ENCODE data around the gene FRMPD2.

DNA sequence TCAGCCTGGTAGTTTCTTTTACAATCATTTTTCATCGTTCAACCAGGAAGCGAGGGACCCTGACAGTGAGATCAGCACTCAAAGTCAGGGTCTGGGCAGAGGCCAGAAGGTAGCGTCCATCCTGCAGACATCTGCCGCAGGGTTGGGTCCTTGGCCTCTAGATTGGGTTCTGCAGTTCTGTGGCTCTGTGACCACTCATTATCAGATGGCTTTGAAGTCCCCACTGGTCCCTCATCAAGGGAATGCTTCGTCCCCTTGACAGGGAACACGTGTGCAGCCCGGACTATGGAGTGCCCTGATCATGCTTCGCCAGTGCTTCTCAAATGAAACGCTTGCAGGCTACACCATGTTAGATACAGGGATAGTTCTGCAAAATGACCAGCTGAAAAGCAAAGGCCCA is 64.1 kb downstream of the FRMPD2 start:
- no peak for TF ChIP-seq EZH2 (IDR thresholded peaks at IDR 0.05; ENCODE audit: borderline replicate concordance, insufficient read depth, low read length, poor library complexity, severe bottlenecking)
- TF ChIP-seq, protein P1, sequence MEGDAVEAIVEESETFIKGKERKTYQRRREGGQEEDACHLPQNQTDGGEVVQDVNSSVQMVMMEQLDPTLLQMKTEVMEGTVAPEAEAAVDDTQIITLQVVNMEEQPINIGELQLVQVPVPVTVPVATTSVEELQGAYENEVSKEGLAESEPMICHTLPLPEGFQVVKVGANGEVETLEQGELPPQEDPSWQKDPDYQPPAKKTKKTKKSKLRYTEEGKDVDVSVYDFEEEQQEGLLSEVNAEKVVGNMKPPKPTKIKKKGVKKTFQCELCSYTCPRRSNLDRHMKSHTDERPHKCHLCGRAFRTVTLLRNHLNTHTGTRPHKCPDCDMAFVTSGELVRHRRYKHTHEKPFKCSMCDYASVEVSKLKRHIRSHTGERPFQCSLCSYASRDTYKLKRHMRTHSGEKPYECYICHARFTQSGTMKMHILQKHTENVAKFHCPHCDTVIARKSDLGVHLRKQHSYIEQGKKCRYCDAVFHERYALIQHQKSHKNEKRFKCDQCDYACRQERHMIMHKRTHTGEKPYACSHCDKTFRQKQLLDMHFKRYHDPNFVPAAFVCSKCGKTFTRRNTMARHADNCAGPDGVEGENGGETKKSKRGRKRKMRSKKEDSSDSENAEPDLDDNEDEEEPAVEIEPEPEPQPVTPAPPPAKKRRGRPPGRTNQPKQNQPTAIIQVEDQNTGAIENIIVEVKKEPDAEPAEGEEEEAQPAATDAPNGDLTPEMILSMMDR (IDR thresholded peaks at IDR 0.05; ENCODE audit: poor library complexity, severe bottlenecking) = no peak
- TF ChIP-seq POLR2AphosphoS5 (IDR thresholded peaks at IDR 0.05) = no peak
- no peak for TF ChIP-seq TAF1 (IDR thresholded peaks at IDR 0.05; ENCODE audit: low read depth)
- TF ChIP-seq SMC3 (conservative IDR thresholded peaks at IDR 0.05; ENCODE audit: poor library complexity) = no peak
- no peak for TF ChIP-seq EP300 (conservative IDR thresholded peaks at IDR 0.05; ENCODE audit: poor library complexity, severe bottlenecking)
